ENCODE measurements around the gene TMEM62. TPM values are rescaled to one million over a fixed set of nuclear protein-coding genes. Genes with fewer than 3 reads are reported as not detected.

The TMEM62 gene
- total and polyA plus RNA-seq, 10 of the 15 experiments (the other 5 are each of a cell fraction or from before 2014, with no cell fraction given) = 7.0 to 26.8 (median 14.9) TPM

DNA sequence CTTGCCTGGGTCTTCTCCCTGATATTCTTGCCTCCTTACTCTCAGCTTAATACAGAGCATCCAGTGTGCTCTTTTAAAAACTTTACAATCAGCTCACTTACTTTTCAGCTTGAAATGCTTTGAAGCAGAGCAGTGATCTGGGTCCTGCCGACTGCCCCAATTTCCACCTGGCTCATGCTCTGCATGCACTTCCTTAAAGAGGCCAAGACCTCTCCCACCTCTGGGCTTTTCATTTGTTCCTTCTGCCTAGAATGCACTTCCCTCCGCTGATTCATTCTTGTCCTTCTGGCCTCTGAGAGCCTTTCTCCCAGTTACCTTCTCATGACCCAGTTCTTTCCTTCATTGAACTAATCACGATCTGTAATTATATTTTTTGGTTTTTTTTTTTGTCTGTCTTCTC, 49.9 kb downstream of the TMEM62 start:
- Histone ChIP-seq H4K20me1 (ENCODE audit: control insufficient read depth, insufficient read depth) (no peaks in the 10 kb centered on the region), H3K4me1 (ENCODE audit: control insufficient read depth, insufficient read depth, low read length) (no peaks in the 10 kb centered on the region), H3K9ac (ENCODE audit: control insufficient read depth, insufficient read depth, low read length) (no peak overlapping the region), H3K27ac (ENCODE audit: control insufficient read depth, insufficient read depth) (no peak overlapping the region), H2AFZ (ENCODE audit: control insufficient read depth, low read depth, low read length) (no peak overlapping the region), H3K36me3 (ENCODE audit: control insufficient read depth in 2 of 2, insufficient read depth in 2 of 2, low read length in 1 of 2) (peaks cover 0 to 2% of the 10 kb centered on the region in 2 experiments; a peak in 2 of 4 replicates), H3K4me3 (no peak overlapping the region), H3K9me3 (replicated peaks; ENCODE audit: control insufficient read depth, insufficient read depth, low read length) (no peaks in the 10 kb centered on the region), H3K79me2 (ENCODE audit: control insufficient read depth, insufficient read depth, low read length) (peaks cover 15% of the 10 kb centered on the region), H3K27me3 (replicated peaks in 1 of 2; ENCODE audit: control insufficient read depth in 2 of 2, insufficient read depth in 2 of 2, low read length in 1 of 2) (no peaks in the 10 kb centered on the region), H3K4me2 (ENCODE audit: control insufficient read depth, insufficient read depth) (no peak overlapping the region)
- ATAC-seq (no peak), FAIRE-seq (no peak), DNase-seq (ENCODE audit: low read depth, low spot score) (no peak)
- 48% methylated on average over 3 of the region's 3 CpGs for WGBS (ENCODE audit: insufficient coverage, insufficient replicate concordance, low lambda C conversion rate, missing lambda C conversion rate)
- ChIA-PET CTCF (interaction anchor here (1.3 to 5.0 kb wide), 3 partner anchors 20 to 103 kb away, joined by 4 to 37 read pairs (median 9); no protein-coding TSS in a partner anchor), SMC1A (ENCODE audit: uncharacterized antibody, unreplicated experiment) (interaction anchor here (1.9 kb wide), 1 partner anchor 101 kb away, joined by 4 read pairs; no protein-coding TSS in a partner anchor), RAD21 (ENCODE audit: unreplicated experiment) (interaction anchor here (1.4 kb wide), 1 partner anchor 102 kb away, joined by 4 read pairs; no protein-coding TSS in a partner anchor), POLR2A (interaction anchor here (0.5 to 1.7 kb wide), 5 partner anchors 9 to 77 kb away, joined by 3 to 4 read pairs (median 3); partner anchors contain the start of gene UBR1)
- intact Hi-C loops (cut with micrococcal nuclease; ENCODE audit: unreplicated experiment) (no loop called here), in situ Hi-C loops (cut with MboI) (no loop called here)
- BruUV-seq (replicated peaks) = no TSS peak
- TF ChIP-seq, protein P1, sequence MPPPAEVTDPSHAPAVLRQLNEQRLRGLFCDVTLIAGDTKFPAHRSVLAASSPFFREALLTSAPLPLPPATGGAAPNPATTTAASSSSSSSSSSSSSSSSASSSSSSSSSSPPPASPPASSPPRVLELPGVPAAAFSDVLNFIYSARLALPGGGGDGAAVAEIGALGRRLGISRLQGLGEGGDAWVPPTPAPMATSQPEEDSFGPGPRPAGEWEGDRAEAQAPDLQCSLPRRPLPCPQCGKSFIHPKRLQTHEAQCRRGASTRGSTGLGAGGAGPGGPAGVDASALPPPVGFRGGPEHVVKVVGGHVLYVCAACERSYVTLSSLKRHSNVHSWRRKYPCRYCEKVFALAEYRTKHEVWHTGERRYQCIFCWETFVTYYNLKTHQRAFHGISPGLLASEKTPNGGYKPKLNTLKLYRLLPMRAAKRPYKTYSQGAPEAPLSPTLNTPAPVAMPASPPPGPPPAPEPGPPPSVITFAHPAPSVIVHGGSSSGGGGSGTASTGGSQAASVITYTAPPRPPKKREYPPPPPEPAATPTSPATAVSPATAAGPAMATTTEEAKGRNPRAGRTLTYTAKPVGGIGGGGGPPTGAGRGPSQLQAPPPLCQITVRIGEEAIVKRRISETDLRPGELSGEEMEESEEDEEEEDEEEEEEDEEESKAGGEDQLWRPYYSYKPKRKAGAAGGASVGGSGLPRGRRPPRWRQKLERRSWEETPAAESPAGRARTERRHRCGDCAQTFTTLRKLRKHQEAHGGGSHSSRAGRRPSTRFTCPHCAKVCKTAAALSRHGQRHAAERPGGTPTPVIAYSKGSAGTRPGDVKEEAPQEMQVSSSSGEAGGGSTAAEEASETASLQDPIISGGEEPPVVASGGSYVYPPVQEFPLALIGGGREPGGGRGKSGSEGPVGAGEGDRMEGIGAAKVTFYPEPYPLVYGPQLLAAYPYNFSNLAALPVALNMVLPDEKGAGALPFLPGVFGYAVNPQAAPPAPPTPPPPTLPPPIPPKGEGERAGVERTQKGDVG (CRISPR knock-in tag; IDR thresholded peaks at IDR 0.05) = no peak
- TF ChIP-seq RAD51 (IDR thresholded peaks at IDR 0.05) (no peak), FOXM1 (IDR thresholded peaks at IDR 0.05; ENCODE audit: low read depth, low read length) (no peak)
- TF ChIP-seq, protein P2, sequence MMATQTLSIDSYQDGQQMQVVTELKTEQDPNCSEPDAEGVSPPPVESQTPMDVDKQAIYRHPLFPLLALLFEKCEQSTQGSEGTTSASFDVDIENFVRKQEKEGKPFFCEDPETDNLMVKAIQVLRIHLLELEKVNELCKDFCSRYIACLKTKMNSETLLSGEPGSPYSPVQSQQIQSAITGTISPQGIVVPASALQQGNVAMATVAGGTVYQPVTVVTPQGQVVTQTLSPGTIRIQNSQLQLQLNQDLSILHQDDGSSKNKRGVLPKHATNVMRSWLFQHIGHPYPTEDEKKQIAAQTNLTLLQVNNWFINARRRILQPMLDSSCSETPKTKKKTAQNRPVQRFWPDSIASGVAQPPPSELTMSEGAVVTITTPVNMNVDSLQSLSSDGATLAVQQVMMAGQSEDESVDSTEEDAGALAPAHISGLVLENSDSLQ (IDR thresholded peaks at IDR 0.05) = no peak

Data from GM12878 (cell line).